Immature natural killer cell (primary cell): ENCODE measurements around the gene AZU1. TPM values are rescaled to one million over a fixed set of nuclear protein-coding genes. Genes with fewer than 3 reads are reported as not detected.
"Not testable (repeated sequence)": the region's sequence is repeated elsewhere in the genome, so short reads cannot be mapped to it uniquely, and the experiment has no call there.

Source experiments
- DNase-seq, 3 donors: peaks; one replicate each; pipeline ENCODE4 v3.0.0; 2022; ENCODE audit warnings: mixed read lengths in 1 of 3
- H3K27ac Mint-ChIP-seq, 6 donors: one replicate each; pipeline ENCODE4 v1.8.0; 2020; ENCODE audit warnings: mixed read lengths in 6 of 6, mild to moderate bottlenecking in 5 of 6, inconsistent platforms in 4 of 6, moderate library complexity in 3 of 6
- H3K27me3 Mint-ChIP-seq, 3 donors: one replicate each; pipeline ENCODE4 v1.8.0; 2020 to 2021; ENCODE audit warnings: low read depth in 3 of 3, mild to moderate bottlenecking in 3 of 3, mixed read lengths in 3 of 3, moderate library complexity in 3 of 3, inconsistent platforms in 1 of 3
- H3K36me3 Mint-ChIP-seq, 3 donors: one replicate each; pipeline ENCODE4 v1.8.0; 2020; ENCODE audit warnings: mixed read lengths in 3 of 3, inconsistent platforms in 2 of 3, mild to moderate bottlenecking in 2 of 3
- H3K4me1 Mint-ChIP-seq, 2 donors: one replicate each; pipeline ENCODE4 v1.8.0; 2020; ENCODE audit warnings: inconsistent platforms in 2 of 2, mild to moderate bottlenecking in 2 of 2, mixed read lengths in 2 of 2, moderate library complexity in 1 of 2
- H3K4me3 Mint-ChIP-seq, 5 donors: one replicate each; pipeline ENCODE4 v1.8.0; 2020; ENCODE audit warnings: mild to moderate bottlenecking in 5 of 5, mixed read lengths in 5 of 5, inconsistent platforms in 3 of 5, moderate library complexity in 3 of 5
- H3K9me3 Mint-ChIP-seq, 6 donors: one replicate each; pipeline ENCODE4 v1.8.0; 2020; ENCODE audit warnings: mild to moderate bottlenecking in 6 of 6, mixed read lengths in 6 of 6, inconsistent platforms in 4 of 6, moderate library complexity in 3 of 6
- polyA plus RNA-seq, 3 donors: library from polyadenylated mRNA; unstranded; fragments of 300-500 nt; fragmentation: Illumina TruSeq; gene quantifications; one replicate each; pipeline ENCODE4 v1.2.3, GENCODE V29; 2021

AZU1 gene
- polyA plus RNA-seq, 3 donors from 2014 or later: not detected

DNA sequence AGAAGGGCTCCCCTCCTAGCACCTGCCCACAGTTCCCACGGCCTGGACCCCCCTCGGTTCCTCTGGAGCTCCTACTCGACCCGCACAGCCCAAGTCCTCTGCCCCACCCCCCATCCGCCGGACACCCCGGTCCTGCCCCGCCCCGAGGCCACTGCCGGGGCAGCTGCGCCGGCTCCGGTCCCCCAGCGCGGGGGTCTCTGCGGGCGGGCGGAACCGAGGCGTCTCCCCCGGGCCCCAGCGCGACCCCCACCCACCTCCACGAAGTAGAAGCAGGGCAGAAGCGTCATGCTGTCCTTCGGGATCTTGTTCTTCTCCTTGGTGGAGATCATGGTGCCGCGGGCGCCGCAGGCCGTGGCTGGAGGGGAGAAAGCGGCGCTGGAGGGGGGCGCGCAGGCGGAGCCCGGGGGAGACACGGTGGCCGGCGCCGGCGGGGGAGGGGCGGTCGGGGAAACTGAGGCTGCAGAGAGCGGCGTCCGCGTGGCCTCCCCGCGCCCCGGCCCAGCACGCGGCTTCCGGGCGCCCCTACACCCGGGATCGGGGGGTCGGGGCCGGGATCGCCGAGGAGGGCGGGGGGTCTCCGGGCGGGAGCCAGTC lies 6.3 kb upstream of the AZU1 start:
- H3K4me3 Mint-ChIP-seq: no peak overlapping the region
- peaks cover 6 to 7% (median 7%) of the 10 kb centered on the region in 3 donors for H3K27me3 Mint-ChIP-seq
- peaks cover 0 to 2% (median 0%) of the 10 kb centered on the region in 6 donors for H3K9me3 Mint-ChIP-seq
- H3K27ac Mint-ChIP-seq: no peak overlapping the region
- H3K4me1 Mint-ChIP-seq: no peaks in the 10 kb centered on the region
- H3K36me3 Mint-ChIP-seq: peaks cover 3 to 6% (median 5%) of the 10 kb centered on the region in 3 donors
- no peak for DNase-seq

- Mint-ChIP-seq H3K4me1 (no peaks in the 10 kb centered on the region), H3K9me3 (peaks cover 0 to 2% (median 0%) of the 10 kb centered on the region in 6 donors), H3K27me3 (peaks cover 5 to 7% (median 6%) of the 10 kb centered on the region in 3 donors), H3K4me3 (peak within 1 kb of the TSS in 1 of 5 donors; percentile 30), H3K36me3 (no peaks in the 10 kb centered on the region), H3K27ac (no peak within 1 kb of the TSS)
- DNase-seq: no peak
Observed at GRCh38 chr19:821825-822503, 5.7 kb upstream of the AZU1 start, which contains the start of gene PLPPR3. Gene PLPPR3 (minus strand): TSS chr19:821955. CDS start chr19:821559, 396 bp downstream.

GRCh38 chr19:823565-824121 lies 4.0 kb upstream of the AZU1 start:
- no peak for DNase-seq
- H3K9me3 Mint-ChIP-seq: no peaks in the 10 kb centered on the region
- H3K27ac Mint-ChIP-seq: no peak overlapping the region
- no peaks in the 10 kb centered on the region for H3K36me3 Mint-ChIP-seq
- no peaks in the 10 kb centered on the region for H3K4me1 Mint-ChIP-seq
- no peak overlapping the region for H3K4me3 Mint-ChIP-seq
- H3K27me3 Mint-ChIP-seq: peaks cover 0 to 7% (median 6%) of the 10 kb centered on the region in 3 donors

GRCh38 chr19:824885-825284 lies 2.8 kb upstream of the AZU1 start:
- Mint-ChIP-seq H3K4me1 (no peaks in the 10 kb centered on the region), H3K9me3 (no peaks in the 10 kb centered on the region), H3K27me3 (peaks cover 1 to 9% (median 6%) of the 10 kb centered on the region in 3 donors), H3K4me3 (no peak overlapping the region), H3K27ac (no peak overlapping the region), H3K36me3 (no peaks in the 10 kb centered on the region)
- no peak for DNase-seq

- Mint-ChIP-seq H3K9me3 (no peaks in the 10 kb centered on the region), H3K27me3 (peaks cover 0 to 6% (median 1%) of the 10 kb centered on the region in 3 donors), H3K27ac (no peak overlapping the region), H3K4me3 (no peak overlapping the region), H3K4me1 (no peaks in the 10 kb centered on the region), H3K36me3 (no peaks in the 10 kb centered on the region)
- DNase-seq: no peak
Observed at GRCh38 chr19:825897-826644, 1.6 kb upstream of the AZU1 start.

DNA sequence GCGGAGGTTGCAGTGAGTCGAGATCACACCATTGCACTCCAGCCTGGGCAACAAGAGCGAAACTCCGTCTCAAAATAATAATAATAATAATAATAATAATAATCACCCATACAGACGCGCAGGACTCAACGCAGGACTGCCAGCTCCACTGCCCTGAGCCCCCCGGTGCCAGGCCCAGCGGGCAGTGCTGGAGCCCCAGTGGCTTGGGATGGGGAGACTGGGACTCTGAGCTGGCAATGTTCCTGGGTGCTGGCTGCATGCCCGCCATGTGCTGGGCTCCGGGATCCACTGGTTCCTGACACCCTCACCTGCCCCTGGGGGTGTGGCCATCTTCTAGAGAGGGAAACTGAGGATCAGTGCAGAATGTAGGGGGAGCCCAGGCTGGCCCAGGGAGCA lies 325 bp upstream of the AZU1 start:
- H3K9me3 Mint-ChIP-seq: no peaks in the 10 kb centered on the region

DNA sequence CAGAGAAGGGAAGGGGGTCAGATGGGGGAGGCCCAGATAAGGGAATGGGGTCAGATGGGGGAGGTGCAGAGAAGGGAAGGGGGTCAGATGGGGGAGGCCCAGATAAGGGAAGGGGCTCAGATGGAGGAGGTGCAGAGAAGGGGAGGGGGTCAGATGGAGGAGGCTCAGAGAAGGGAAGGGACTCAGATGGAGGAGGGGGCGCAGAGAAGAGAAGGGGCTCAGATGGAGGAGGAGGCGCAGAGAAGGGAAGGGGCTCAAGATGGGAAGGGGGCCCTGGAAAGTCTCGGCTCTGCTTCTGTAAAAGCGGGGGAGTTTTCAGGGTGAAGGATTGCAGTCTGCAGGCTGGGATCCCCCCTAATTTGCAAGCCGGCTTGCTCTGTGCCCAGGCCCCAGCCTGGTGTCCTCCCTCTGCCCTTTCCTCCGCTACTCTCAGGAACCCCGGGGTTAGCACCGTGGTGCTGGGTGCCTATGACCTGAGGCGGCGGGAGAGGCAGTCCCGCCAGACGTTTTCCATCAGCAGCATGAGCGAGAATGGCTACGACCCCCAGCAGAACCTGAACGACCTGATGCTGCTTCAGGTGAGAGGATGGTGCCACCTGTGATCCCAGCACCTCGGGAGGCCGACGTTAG lies 1.6 kb downstream of the AZU1 start:
- H3K27ac Mint-ChIP-seq: no peak overlapping the region
- DNase-seq: no peak

More for the DNA sequence above, 325 bp upstream of the AZU1 start:
- DNase-seq: no peak
- Mint-ChIP-seq H3K4me1 (no peaks in the 10 kb centered on the region), H3K27ac (no peak overlapping the region), H3K36me3 (no peaks in the 10 kb centered on the region), H3K27me3 (peaks cover 0 to 6% (median 1%) of the 10 kb centered on the region in 3 donors), H3K4me3 (no peak overlapping the region)

DNA sequence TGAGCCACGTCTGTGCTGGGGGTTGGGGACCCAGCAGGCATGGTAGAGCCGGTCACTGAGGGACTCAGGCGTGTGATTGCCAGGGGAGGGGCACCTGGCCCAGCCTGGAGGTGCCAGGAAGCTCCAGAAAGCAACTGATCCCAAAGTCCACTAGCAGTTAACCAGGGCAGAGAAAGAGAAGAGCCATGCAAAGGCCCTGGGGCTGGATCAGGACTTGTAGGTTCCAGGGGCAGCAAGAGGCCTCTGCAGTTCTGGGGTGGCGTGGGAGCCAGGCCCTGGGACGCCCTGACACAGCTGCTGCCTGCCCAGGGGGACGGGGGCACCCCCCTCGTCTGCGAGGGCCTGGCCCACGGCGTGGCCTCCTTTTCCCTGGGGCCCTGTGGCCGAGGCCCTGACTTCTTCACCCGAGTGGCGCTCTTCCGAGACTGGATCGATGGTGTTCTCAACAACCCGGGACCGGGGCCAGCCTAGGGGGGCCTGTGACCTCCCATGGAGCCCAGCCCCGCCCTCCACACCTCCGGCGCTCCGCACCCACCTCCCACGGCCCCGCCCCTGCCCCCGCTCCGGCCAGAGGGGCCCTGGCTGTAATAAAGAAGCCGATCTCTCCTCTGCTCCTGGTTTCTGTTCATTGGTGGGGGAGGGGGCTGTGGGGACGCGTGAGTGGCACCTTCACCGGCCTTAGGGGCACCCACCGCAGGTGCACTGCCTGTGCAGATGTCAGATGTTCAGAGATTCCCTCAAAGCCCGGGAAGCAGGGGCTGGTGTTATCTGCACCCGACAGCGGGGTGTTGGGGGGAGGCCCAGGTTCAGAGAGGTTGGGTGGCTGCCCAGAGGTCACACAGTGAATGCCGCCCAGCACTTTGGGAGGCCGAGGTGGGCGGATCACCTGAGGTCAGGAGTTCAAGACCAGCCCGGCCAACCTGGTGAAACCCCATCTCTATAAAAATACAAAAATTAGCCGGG lies 4.1 kb downstream of the AZU1 start:
- no peak overlapping the region for H3K4me3 Mint-ChIP-seq
- no peak for DNase-seq
- no peak overlapping the region for H3K27ac Mint-ChIP-seq
- peaks cover 1 to 3% (median 3%) of the 10 kb centered on the region in 3 donors for H3K27me3 Mint-ChIP-seq
- no peaks in the 10 kb centered on the region for H3K4me1 Mint-ChIP-seq
- H3K9me3 Mint-ChIP-seq: no peaks in the 10 kb centered on the region
- H3K36me3 Mint-ChIP-seq: no peaks in the 10 kb centered on the region

More for the DNA sequence above, 1.6 kb downstream of the AZU1 start:
- Mint-ChIP-seq H3K36me3 (no peaks in the 10 kb centered on the region), H3K27me3 (peaks cover 0 to 3% (median 1%) of the 10 kb centered on the region in 3 donors), H3K9me3 (no peaks in the 10 kb centered on the region), H3K4me1 (no peaks in the 10 kb centered on the region), H3K4me3 (no peak overlapping the region)

DNA sequence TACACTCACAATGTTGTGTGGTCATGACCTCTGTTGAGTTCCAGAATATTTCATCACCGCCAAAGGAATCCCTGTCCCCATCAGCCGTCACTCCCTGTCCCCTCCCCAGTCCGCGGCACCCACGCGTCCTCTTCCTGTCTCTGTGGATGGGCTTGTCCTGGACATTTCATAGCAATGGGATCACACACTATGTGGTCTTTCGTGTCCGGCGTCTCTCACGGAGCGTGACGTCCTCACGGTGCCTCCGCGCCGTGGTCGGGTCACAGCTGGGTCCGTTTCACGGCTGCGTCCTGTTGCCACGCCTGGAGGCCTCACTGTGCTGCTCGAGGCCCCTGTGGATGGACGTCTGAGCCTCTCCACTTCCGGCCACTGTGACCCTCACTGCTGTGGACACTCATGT lies 6.6 kb downstream of the AZU1 start:
- Mint-ChIP-seq H3K27me3 (peaks cover 3 to 5% (median 5%) of the 10 kb centered on the region in 3 donors), H3K4me3 (no peak overlapping the region)

GRCh38 chr19:835210-835810 lies 7.7 kb downstream of the AZU1 start:
- H3K4me1 Mint-ChIP-seq: no peaks in the 10 kb centered on the region
- H3K9me3 Mint-ChIP-seq: no peaks in the 10 kb centered on the region
- no peak overlapping the region for H3K27ac Mint-ChIP-seq
- H3K4me3 Mint-ChIP-seq: no peak overlapping the region
- no peak for DNase-seq
- H3K36me3 Mint-ChIP-seq: no peaks in the 10 kb centered on the region
- peaks cover 1 to 5% (median 4%) of the 10 kb centered on the region in 3 donors for H3K27me3 Mint-ChIP-seq

More for the DNA sequence above, 6.6 kb downstream of the AZU1 start:
- no peak for DNase-seq
- no peaks in the 10 kb centered on the region for H3K36me3 Mint-ChIP-seq
- H3K9me3 Mint-ChIP-seq: no peaks in the 10 kb centered on the region
- H3K27ac Mint-ChIP-seq: no peak overlapping the region
- no peaks in the 10 kb centered on the region for H3K4me1 Mint-ChIP-seq

DNA sequence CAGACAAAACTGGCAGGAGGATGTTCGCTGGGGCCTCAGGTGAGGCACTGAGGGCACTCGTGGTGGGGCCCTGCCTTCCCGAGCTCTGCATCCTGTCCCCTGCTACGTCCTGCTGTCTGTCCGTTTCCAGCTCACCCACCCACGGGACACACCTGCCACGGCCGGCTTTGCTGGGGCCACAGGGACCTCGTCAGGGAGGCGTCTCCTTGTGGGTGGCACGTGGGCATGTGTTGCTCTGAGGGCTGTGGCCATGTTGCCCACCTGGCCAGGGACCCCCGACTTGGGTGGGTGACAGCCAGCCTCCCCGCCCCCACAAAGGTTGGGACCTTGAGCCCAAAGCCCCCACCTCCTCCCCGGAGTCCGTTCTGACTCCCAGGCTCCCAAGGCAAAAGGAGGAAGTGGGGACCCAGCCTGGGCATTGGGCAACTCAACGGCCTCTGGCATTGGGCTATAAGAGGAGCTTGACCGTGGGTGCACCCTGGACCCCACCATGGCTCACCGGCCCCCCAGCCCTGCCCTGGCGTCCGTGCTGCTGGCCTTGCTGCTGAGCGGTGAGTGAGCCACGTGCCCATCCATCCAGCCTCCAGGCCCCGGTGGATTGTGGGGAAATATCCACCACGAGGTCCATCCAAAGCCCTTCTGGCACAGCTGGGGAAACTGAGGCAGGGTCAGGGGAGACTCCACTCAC lies 13.0 kb downstream of the AZU1 start, which contains the start of gene PRTN3:
PRTN3 (plus strand) TSS at position 481 of the 688 bp plus-strand sequence; CDS start at position 491, 10 bp downstream.
- Mint-ChIP-seq H3K27me3 (peaks cover 10 to 14% (median 14%) of the 10 kb centered on the region in 3 donors), H3K4me1 (peaks cover 0 to 2% of the 10 kb centered on the region in 2 donors), H3K9me3 (peaks cover 0 to 2% (median 0%) of the 10 kb centered on the region in 6 donors), H3K36me3 (peaks cover 0 to 3% (median 0%) of the 10 kb centered on the region in 3 donors), H3K27ac (peak within 1 kb of the TSS in 1 of 6 donors; percentile 69), H3K4me3 (peak within 1 kb of the TSS in 1 of 5 donors; percentile 40)
- no peak for DNase-seq

- not testable (repeated sequence) for H3K9me3 Mint-ChIP-seq
- H3K27me3 Mint-ChIP-seq: peaks cover 13 to 14% (median 14%) of the 10 kb centered on the region in 3 donors
Observed at GRCh38 chr19:842802-843179, 15.2 kb downstream of the AZU1 start.

More at GRCh38 chr19:842802-843179, 15.2 kb downstream of the AZU1 start:
- H3K4me3 Mint-ChIP-seq, H3K27ac Mint-ChIP-seq, H3K4me1 Mint-ChIP-seq, H3K36me3 Mint-ChIP-seq, DNase-seq: not testable (repeated sequence)
